ENCODE data around the gene TENT4A.
A peak's percentile ranks its signal among the peaks of the same experiment; 100 is the strongest.

TENT4A gene

DNA sequence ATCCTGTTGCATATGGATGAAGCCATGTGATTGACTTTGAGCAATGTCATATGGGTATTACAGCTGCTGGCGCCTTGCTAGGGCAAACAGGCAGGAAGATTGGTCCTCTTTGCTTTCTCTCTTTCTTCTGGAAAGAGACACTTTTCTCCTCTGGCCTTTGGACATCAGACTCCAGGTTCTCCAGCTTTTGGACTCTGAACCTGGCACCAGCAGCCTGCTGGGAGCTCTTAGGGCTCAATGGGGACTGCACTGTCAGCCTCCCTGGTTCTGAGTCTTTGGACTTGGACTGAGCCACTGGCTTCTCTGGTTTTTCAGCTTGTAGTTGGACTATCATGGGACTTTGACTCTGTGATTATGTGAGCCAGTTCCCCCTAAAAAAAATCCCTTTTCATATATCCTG is 34.8 kb upstream of the TENT4A start:
- Histone ChIP-seq H3K27me3 (ENCODE audit: insufficient read depth, low read length) (no peaks in the 10 kb centered on the region), H3K9ac (ENCODE audit: low read depth, low read length) (no peak overlapping the region), H3K9me3 (ENCODE audit: insufficient read depth, low read depth, low read length) (peaks cover 1% of the 10 kb centered on the region), H3K4me1 (ENCODE audit: insufficient read depth, low read length) (no peaks in the 10 kb centered on the region), H3K4me3 (ENCODE audit: low read length) (no peak overlapping the region), H3K27ac (ENCODE audit: low read depth, low read length) (no peak overlapping the region), H3K36me3 (ENCODE audit: insufficient read depth, low read length) (no peaks in the 10 kb centered on the region)
- 93% methylated on average over 1 of the region's 1 CpG for WGBS

DNA sequence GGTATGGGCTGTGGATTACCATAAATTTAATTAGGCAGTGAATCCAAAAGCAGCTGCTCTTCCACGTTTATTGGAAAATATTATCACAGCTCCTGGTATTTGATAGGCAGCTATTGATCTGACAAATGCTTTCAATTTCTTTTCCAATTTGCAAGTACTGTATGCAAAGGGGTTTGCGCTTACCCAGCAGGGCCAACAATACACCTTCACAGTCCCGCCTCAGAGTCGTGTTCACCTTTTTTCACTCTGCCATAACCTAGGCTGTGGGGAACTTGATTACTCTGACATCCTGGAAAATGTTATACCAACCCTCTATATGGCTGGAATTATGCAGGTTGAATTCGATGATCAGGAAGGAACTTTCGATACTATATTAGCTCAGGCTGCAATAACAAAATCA is 32.3 kb upstream of the TENT4A start:
- H3K36me3 ChIP-seq (ENCODE audit: insufficient read depth, low read length), result no peaks in the 10 kb centered on the region
- H3K27ac ChIP-seq (ENCODE audit: low read depth, low read length), result no peak overlapping the region
- H3K27me3 ChIP-seq (ENCODE audit: insufficient read depth, low read length), result no peaks in the 10 kb centered on the region; the same call in 1 of the 2 replicates
- H3K9ac ChIP-seq (ENCODE audit: low read depth, low read length), result no peak overlapping the region
- H3K4me1 ChIP-seq (ENCODE audit: insufficient read depth, low read length), result no peaks in the 10 kb centered on the region
- 55% methylated on average over 6 of the region's 6 CpGs for WGBS
- H3K4me3 ChIP-seq (ENCODE audit: low read length), result no peak overlapping the region
- no peaks in the 10 kb centered on the region; the same call in 1 of the 2 replicates for H3K9me3 ChIP-seq (ENCODE audit: insufficient read depth, low read depth, low read length)

DNA sequence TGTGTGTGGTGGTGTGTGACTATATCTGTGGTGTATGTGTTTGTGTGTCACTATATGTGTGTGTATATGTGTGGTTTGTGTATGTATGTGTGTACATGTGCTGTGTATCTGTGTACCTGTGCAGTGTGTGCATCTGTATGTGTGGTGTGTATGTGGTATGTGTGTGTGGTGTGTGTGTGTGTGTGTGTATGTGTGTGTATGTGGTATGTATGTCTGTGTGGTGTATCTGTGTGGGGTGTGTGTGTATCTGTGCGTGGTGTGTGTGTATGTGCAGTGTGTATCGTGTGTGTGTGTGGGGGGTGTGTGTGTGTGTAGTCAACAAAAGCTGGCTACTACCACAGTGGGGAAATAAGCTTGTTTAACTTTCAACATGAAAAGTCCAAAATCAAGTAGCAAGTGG is 31.6 kb upstream of the TENT4A start:
- no peaks in the 10 kb centered on the region; the same call in 1 of the 2 replicates for H3K27me3 ChIP-seq (ENCODE audit: insufficient read depth, low read length)
- no peak overlapping the region for H3K4me3 ChIP-seq (ENCODE audit: low read length)
- no peaks in the 10 kb centered on the region for H3K36me3 ChIP-seq (ENCODE audit: insufficient read depth, low read length)
- H3K4me1 ChIP-seq (ENCODE audit: insufficient read depth, low read length), result no peaks in the 10 kb centered on the region
- WGBS, result 79% methylated on average over 2 of the region's 2 CpGs
- no peaks in the 10 kb centered on the region for H3K9me3 ChIP-seq (ENCODE audit: insufficient read depth, low read depth, low read length)
- no peak overlapping the region for H3K9ac ChIP-seq (ENCODE audit: low read depth, low read length)
- no peak overlapping the region for H3K27ac ChIP-seq (ENCODE audit: low read depth, low read length)

DNA sequence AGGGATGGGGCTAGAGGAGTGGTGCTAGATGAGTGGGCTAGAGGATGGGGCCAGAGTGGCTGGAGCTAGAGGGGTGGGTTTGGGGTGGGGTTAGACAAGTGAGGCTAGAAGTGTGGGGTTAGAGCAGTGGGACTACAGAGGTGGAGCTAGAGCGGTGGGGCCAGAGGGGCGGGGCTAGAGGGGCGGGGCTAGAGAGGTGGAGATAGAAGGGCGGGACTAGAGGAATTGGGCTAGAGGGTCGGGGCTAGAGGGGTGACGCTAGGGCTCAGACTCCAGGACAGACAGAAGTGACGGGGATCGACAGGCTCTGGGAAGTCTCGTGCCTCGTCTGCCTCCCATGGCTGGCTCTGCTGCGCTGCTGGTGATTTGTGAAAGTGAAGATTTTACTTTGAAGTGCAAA is 31.0 kb upstream of the TENT4A start:
- Histone ChIP-seq H3K4me1 (ENCODE audit: insufficient read depth, low read length) (no peaks in the 10 kb centered on the region), H3K27ac (ENCODE audit: low read depth, low read length) (no peak overlapping the region), H3K36me3 (ENCODE audit: insufficient read depth, low read length) (no peaks in the 10 kb centered on the region), H3K4me3 (ENCODE audit: low read length) (no peak overlapping the region), H3K9me3 (ENCODE audit: insufficient read depth, low read depth, low read length) (no peaks in the 10 kb centered on the region), H3K9ac (ENCODE audit: low read depth, low read length) (no peak overlapping the region), H3K27me3 (ENCODE audit: insufficient read depth, low read length) (peaks cover 1% of the 10 kb centered on the region; the same call in 1 of the 2 replicates)
- 55% methylated on average over 11 of the region's 11 CpGs for WGBS

DNA sequence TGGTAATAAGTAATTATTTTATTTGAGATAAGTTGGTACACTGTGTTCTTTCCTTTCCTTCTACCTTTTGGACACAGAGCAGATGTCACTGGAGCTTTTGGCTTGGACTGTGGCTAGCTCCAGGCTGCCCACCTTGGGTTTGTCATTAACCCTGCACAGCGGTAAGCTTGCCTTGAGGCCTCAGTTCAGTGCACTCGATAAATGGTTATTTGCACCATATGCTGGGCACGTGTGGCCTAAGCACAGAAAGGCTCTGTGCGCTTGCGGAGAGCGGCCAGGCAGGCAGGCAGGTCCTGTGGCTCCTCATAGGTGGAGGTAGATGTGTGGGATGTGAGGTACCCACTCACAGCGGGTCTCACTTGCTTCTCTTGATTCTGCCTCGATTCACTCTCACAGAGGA is 30.0 kb upstream of the TENT4A start:
- no peaks in the 10 kb centered on the region for H3K36me3 ChIP-seq (ENCODE audit: insufficient read depth, low read length)
- H3K9ac ChIP-seq (ENCODE audit: low read depth, low read length), result no peak overlapping the region
- peaks cover 11% of the 10 kb centered on the region for H3K27me3 ChIP-seq (ENCODE audit: insufficient read depth, low read length)
- WGBS, result 89% methylated on average over 8 of the region's 8 CpGs
- no peaks in the 10 kb centered on the region for H3K4me1 ChIP-seq (ENCODE audit: insufficient read depth, low read length)
- H3K27ac ChIP-seq (ENCODE audit: low read depth, low read length), result no peak overlapping the region
- H3K4me3 ChIP-seq (ENCODE audit: low read length), result no peak overlapping the region
- H3K9me3 ChIP-seq (ENCODE audit: insufficient read depth, low read depth, low read length), result no peaks in the 10 kb centered on the region

DNA sequence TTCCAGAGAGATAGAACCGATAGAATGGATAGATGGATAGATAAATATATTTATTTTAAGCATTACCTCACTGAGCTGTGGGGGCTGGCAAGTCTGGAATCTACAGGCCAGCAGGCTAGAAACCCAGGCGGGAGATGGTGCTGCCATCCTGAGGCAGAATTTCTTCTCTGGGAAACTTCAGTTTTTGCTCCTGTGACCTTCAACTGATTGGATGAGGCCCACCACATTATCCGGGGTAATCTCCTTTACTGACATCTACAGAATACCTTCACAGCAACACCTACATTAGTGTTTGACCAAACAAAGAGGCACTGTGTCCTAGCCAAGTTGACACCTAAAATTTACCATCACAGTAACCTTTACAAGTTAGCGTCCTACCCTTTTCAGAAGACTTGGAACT is 29.2 kb upstream of the TENT4A start:
- WGBS, result 65% methylated on average over 3 of the region's 4 CpGs
- Histone ChIP-seq H3K27ac (ENCODE audit: low read depth, low read length) (no peak overlapping the region), H3K9me3 (ENCODE audit: insufficient read depth, low read depth, low read length) (no peaks in the 10 kb centered on the region), H3K27me3 (ENCODE audit: insufficient read depth, low read length) (peaks cover 15% of the 10 kb centered on the region), H3K36me3 (ENCODE audit: insufficient read depth, low read length) (no peaks in the 10 kb centered on the region), H3K4me3 (ENCODE audit: low read length) (no peak overlapping the region), H3K9ac (ENCODE audit: low read depth, low read length) (no peak overlapping the region), H3K4me1 (ENCODE audit: insufficient read depth, low read length) (no peaks in the 10 kb centered on the region)

DNA sequence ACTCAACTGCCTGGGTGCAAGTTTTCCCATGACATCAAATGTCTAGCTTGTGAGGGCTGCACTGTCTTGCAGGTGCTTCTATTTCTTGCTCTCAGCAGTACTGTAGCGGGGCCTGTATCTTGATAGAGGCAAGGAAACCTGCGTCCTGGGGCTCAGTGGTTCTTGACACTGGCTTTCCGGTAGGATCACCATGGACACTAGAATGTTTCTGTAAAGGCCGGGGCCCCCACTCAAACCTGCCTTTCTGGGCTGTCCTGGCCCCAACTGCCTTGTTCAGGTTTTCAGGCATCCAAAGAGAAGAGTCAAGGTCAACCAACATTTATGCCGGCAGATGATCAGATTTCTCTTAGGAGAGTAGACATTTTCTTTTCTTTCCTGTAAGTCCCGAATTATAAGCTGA is 26.7 kb upstream of the TENT4A start:
- 51% methylated on average over 6 of the region's 6 CpGs for WGBS
- H3K4me3 ChIP-seq (ENCODE audit: low read length), result peak overlapping the region; percentile 81; the same call in 1 of the 2 replicates

DNA sequence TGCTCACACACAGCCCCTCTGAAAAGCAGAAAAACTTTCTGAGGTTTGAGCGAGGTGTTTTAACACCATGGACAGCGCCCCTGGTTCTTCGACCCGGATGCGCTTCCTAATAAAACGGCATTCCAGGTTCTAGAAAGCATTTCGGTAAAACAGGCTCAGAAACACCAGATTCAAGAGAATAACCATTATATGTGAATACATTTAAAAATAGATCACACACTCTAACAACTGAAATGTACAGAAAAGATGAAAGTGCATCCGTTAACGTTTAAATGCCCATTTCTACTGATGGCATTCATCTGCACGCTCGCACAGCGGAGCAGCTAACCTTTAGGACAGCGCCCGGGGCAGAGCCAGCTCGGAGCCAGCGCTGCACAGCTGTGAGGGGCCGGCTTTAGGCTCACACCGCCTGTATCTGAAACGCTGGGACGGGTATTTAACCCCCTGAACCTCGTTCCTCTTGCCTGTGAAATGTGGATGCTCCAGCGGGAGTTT is 26.3 kb upstream of the TENT4A start:
- H3K36me3 ChIP-seq (ENCODE audit: insufficient read depth, low read length), result no peaks in the 10 kb centered on the region
- WGBS, result 3% methylated on average over 22 of the region's 22 CpGs
- H3K9me3 ChIP-seq (ENCODE audit: insufficient read depth, low read depth, low read length), result no peaks in the 10 kb centered on the region
- no peaks in the 10 kb centered on the region for H3K4me1 ChIP-seq (ENCODE audit: insufficient read depth, low read length)
- no peak overlapping the region for H3K9ac ChIP-seq (ENCODE audit: low read depth, low read length)
- peak overlapping the region; percentile 81 for H3K4me3 ChIP-seq (ENCODE audit: low read length)
- H3K27ac ChIP-seq (ENCODE audit: low read depth, low read length), result no peak overlapping the region
- H3K27me3 ChIP-seq (ENCODE audit: insufficient read depth, low read length), result peaks cover 24% of the 10 kb centered on the region

More for the DNA sequence above, 26.7 kb upstream of the TENT4A start:
- no peaks in the 10 kb centered on the region for H3K36me3 ChIP-seq (ENCODE audit: insufficient read depth, low read length)
- no peaks in the 10 kb centered on the region for H3K9me3 ChIP-seq (ENCODE audit: insufficient read depth, low read depth, low read length)
- no peak overlapping the region for H3K27ac ChIP-seq (ENCODE audit: low read depth, low read length)
- peaks cover 24% of the 10 kb centered on the region for H3K27me3 ChIP-seq (ENCODE audit: insufficient read depth, low read length)
- no peaks in the 10 kb centered on the region for H3K4me1 ChIP-seq (ENCODE audit: insufficient read depth, low read length)
- no peak overlapping the region for H3K9ac ChIP-seq (ENCODE audit: low read depth, low read length)

DNA sequence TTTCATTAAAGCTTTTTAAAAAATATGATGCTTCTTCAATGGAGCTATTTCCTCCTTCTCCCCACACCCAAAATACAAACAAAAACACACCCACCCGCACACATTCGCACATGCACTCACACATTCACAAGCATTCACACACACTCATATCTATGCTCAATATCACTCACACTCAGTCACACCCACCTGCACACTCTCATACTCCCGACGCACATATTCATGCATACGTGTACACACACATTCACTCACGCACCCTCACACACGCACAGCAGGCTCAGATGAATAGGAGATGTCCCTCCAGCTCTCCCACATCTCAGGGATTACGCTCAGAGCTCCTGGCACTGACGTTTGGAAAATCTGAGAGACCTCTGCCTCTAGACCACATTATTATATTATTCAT is 25.7 kb upstream of the TENT4A start:
- no peak overlapping the region for H3K27ac ChIP-seq (ENCODE audit: low read depth, low read length)
- peak overlapping the region; percentile 81 for H3K4me3 ChIP-seq (ENCODE audit: low read length)
- peaks cover 24% of the 10 kb centered on the region for H3K27me3 ChIP-seq (ENCODE audit: insufficient read depth, low read length)
- H3K9ac ChIP-seq (ENCODE audit: low read depth, low read length), result no peak overlapping the region
- no peaks in the 10 kb centered on the region for H3K4me1 ChIP-seq (ENCODE audit: insufficient read depth, low read length)
- 79% methylated on average over 9 of the region's 9 CpGs for WGBS
- no peaks in the 10 kb centered on the region for H3K36me3 ChIP-seq (ENCODE audit: insufficient read depth, low read length)
- H3K9me3 ChIP-seq (ENCODE audit: insufficient read depth, low read depth, low read length), result no peaks in the 10 kb centered on the region

DNA sequence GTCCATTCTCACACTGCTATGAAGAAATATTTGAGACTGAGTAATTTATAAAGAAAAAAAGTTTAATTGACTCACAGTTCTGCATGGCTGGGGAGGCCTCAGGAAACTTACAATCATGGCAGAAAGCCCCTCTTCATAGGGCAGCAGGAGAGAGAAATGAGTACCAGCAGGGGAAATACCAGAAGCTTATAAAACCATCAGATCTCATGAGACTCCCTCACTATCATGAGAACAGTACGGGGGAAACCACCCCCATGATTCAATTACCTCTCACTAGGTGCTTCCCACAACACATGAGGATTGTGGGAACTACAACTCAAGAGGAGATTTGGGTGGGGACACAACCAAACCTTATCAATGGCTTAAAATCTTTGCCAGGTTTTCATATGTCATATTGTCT is 20.3 kb upstream of the TENT4A start:
- no peaks in the 10 kb centered on the region for H3K36me3 ChIP-seq (ENCODE audit: insufficient read depth, low read length)
- H3K27me3 ChIP-seq (ENCODE audit: insufficient read depth, low read length), result peaks cover 17% of the 10 kb centered on the region
- H3K4me3 ChIP-seq (ENCODE audit: low read length), result no peak overlapping the region
- no peaks in the 10 kb centered on the region for H3K9me3 ChIP-seq (ENCODE audit: insufficient read depth, low read depth, low read length)
- 76% methylated on average over 1 of the region's 1 CpG for WGBS
- H3K9ac ChIP-seq (ENCODE audit: low read depth, low read length), result no peak overlapping the region
- H3K4me1 ChIP-seq (ENCODE audit: insufficient read depth, low read length), result no peaks in the 10 kb centered on the region
- no peak overlapping the region for H3K27ac ChIP-seq (ENCODE audit: low read depth, low read length)

DNA sequence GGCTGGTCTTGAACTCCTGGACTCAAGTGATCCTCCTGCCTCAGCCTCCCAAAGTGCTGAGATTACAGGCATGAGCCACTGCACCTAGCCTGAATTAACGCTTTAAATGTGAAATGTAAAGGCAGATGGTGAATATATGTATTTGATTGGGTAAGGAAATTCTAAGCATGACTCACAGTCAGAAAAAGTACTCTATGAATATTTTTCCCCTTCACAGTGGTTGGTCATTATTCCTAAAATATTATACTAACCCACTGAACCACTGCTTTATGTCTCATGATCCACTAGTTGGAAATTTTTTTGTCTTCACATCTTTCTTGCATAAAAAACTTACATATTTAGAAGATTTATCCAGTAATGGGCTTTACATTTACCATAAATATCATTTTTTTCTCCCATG is 14.5 kb upstream of the TENT4A start:
- no peak overlapping the region for H3K27ac ChIP-seq (ENCODE audit: low read depth, low read length)
- H3K4me1 ChIP-seq (ENCODE audit: insufficient read depth, low read length), result peaks cover 27% of the 10 kb centered on the region
- H3K4me3 ChIP-seq (ENCODE audit: low read length), result no peak overlapping the region
- no peaks in the 10 kb centered on the region for H3K27me3 ChIP-seq (ENCODE audit: insufficient read depth, low read length)
- no peaks in the 10 kb centered on the region for H3K36me3 ChIP-seq (ENCODE audit: insufficient read depth, low read length)
- H3K9me3 ChIP-seq (ENCODE audit: insufficient read depth, low read depth, low read length), result no peaks in the 10 kb centered on the region
- WGBS, result 78% methylated on average over 1 of the region's 1 CpG
- no peak overlapping the region for H3K9ac ChIP-seq (ENCODE audit: low read depth, low read length)

DNA sequence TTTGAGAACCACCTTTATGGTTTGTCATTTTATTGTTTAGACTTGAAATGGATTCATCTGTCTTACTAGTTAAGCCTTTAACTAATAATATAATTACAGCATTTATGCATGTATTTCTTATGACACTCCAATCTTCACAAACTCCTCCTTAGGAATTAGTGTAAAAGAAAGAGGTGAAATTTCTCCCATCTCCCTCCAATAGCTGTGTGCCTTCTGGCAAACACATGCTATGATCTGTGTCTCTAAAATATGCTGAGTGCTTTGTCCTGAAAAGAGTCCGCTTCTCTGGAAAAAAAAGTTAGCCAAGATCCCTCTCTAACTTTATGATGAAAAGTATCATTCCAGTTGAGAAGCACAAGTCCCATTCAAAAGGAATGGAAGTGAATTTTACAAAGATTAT is 13.9 kb upstream of the TENT4A start:
- Histone ChIP-seq H3K4me3 (ENCODE audit: low read length) (no peak overlapping the region), H3K27me3 (ENCODE audit: insufficient read depth, low read length) (no peaks in the 10 kb centered on the region), H3K4me1 (ENCODE audit: insufficient read depth, low read length) (peaks cover 27% of the 10 kb centered on the region), H3K36me3 (ENCODE audit: insufficient read depth, low read length) (no peaks in the 10 kb centered on the region), H3K9ac (ENCODE audit: low read depth, low read length) (no peak overlapping the region), H3K9me3 (ENCODE audit: insufficient read depth, low read depth, low read length) (no peaks in the 10 kb centered on the region), H3K27ac (ENCODE audit: low read depth, low read length) (no peak overlapping the region)
- WGBS, result 100% methylated on average over 1 of the region's 1 CpG
